HG02678 (cell line): Measurements from ENCODE around the gene PDE10A.
"Not testable (repeated sequence)": the region's sequence is repeated elsewhere in the genome, so short reads cannot be mapped to it uniquely, and the experiment has no call there.

Source experiments
- ATAC-seq: cut with Tn5 transposase; IDR thresholded peaks from one replicate; pipeline ENCODE4 v1.9.1; 2021; ENCODE audit warnings: mild to moderate bottlenecking, moderate library complexity; ENCODE audit not compliant: unreplicated experiment

Gene PDE10A

DNA sequence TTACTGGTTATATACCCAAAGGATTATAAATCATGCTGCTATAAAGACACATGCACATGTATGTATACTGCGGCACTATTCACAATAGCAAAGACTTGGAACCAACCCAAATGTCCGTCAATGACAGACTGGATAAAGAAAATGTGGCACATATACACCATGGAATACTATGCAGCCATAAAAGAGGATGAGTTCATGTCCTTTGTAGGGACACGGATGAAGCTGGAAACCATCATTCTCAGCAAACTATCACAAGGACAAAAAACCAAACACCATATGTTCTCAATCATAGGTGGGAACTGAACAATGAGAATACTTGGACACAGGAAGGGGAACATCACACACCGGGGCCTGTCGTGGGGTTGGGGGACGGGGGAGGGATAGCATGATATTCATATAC is 104.9 kb downstream of the PDE10A start:
- ATAC-seq, result not testable (repeated sequence)

GRCh38 chr6:165557674-165558073 is 105.4 kb downstream of the PDE10A start:
- ATAC-seq, result no peak

- ATAC-seq, result no peak
Observed at GRCh38 chr6:165556116-165556843, 106.8 kb downstream of the PDE10A start.

DNA sequence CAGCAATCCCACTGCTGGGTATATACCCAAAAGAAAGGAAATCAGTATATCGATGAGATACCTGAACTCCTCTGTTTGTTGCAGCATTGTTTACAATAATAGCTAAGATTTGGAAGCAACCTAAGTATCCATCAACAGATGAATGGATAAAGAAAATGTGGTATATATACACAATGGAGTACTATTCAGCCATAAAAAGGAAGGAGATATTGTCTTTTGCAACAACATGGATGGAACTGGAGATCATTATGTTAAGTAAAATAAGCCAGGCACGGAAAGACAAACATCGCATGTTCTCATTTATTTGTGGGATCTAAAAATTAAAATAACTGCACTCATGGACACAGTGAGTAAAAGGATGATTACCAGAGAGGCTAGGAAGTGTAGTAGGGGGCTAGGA is 108.4 kb downstream of the PDE10A start:
- not testable (repeated sequence) for ATAC-seq

DNA sequence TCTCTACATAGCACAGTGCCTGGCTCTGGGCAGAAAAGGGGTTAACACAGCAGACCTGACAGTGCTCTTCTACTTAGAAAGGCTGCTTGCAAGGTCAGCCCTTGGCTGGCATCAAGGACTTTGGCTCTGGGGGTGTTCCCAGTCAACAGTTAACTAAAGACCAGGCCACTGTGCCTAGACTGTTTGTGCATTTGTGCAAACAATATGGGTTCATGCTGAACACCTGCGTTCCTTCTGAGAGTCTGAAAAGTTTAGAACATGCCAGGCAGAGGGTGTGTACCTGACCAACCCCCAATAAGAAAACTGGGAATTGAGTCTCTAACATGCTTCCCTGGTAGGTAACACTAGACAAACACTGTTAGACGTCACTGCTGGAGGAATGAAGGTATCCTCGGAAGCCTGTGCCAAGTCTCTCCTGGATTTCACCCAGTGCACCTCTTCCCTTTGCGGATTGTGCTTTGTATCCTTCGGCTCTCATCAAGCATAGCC is 110.7 kb downstream of the PDE10A start:
- ATAC-seq, result no peak

DNA sequence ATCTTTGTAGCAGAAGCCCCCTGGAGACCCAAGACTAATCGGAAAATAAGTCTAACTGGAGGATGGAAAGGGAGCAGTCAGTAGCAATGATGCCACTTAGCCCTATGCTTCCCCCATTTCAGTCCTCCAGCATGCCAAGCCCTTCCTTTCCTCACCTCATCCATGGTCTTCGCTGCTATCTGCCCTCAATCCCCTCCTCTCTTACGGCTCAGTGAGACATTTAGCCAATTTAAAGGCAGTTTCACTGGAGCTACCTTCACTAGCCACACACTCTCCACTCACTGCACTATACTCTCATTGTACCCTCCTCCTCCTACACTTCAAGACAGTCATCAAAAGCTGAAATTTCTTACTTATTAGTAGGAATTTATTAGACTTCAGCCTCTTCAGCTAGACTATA is 111.2 kb downstream of the PDE10A start:
- no peak for ATAC-seq

DNA sequence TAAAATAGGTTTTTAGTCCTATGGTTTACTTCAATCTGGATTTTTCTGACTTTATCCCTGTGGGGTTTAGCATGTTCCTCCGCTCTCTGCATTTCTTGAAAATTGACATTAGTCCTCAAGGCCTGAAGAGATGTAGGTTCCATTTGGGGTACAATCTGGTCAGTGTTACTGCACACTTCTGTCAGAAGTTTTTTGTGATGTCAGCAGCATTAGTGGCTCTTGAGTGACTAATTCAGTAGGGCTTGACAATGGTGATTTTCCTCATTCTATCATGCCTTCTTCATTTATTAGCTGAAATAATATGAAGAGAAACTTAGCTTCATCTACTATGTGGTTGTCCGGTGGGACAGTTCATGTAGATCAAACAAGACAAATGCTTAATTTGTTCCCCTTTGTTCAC is 114.6 kb downstream of the PDE10A start:
- ATAC-seq, result no peak

DNA sequence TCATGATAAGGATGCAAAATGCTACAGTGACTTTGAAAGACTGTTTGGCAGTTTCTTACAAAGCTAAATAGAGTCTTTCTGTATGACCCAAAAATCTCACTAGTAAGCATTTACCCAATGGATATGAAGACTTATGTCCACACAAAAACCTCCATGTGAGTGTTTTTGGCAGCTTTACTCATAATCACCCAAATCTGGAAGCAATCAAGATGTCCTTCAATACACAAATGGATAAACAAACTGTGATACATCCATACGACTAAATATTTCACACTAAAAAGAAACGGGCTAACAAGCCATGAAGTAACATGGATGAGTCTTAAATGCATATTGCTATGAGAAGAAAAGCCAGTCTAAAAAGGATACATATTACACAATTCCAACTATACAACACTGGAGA is 117.2 kb downstream of the PDE10A start:
- ATAC-seq, result no peak

DNA sequence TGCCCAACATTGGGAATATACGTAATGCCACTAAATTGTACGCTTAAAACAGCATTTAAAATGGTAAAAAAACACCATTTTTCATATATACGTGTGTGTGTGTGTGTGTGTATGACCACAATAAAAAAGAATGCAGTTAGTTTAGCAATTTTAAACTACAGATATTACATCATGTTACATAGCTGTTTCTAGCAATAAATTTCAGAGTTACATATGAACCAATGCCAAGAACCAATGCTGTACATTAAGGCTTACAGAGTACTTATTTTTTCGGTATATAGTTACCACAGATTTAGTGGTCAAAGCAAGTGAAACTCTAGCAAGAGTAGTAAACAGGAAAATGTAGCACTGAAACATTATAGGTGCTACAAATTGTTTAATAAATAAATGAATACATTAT is 119.3 kb downstream of the PDE10A start:
- no peak for ATAC-seq

DNA sequence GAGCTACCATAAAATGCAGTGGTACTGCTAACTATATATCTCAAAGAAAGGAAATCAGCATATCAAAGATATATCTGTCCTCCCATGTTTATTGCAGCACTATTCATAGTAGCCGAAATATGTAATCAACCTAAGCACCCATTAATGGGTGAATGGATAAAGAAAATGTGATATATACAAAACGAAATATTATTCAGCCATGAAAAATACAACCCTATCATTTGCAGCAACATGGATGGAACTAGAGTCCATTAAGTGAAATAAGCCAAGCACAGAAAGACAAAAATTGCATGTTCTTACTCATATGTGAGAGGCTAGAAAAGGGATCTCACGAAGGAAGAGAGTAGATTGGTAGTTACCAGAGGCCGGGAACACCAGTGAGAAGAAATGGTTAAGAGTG is 126.1 kb downstream of the PDE10A start:
- no peak for ATAC-seq

DNA sequence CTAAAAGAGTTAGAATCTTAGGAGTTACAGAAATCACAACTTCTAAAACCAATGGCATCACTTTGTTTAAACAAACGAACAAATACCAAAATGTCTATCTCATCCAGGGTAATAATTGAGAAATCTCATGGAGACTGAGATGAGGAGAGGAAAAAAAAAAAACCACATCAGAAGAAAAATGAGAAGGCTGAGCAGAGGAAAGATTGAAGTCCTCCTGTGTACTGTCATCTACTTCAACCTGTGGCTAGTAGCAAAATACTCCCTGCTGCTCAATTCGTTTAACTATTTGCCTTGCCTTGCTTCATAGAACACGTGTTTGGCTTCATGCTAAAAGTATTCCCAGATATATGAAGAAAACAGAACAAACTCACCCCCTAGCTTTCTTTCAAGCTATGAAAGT is 143.7 kb downstream of the PDE10A start:
- no peak for ATAC-seq

DNA sequence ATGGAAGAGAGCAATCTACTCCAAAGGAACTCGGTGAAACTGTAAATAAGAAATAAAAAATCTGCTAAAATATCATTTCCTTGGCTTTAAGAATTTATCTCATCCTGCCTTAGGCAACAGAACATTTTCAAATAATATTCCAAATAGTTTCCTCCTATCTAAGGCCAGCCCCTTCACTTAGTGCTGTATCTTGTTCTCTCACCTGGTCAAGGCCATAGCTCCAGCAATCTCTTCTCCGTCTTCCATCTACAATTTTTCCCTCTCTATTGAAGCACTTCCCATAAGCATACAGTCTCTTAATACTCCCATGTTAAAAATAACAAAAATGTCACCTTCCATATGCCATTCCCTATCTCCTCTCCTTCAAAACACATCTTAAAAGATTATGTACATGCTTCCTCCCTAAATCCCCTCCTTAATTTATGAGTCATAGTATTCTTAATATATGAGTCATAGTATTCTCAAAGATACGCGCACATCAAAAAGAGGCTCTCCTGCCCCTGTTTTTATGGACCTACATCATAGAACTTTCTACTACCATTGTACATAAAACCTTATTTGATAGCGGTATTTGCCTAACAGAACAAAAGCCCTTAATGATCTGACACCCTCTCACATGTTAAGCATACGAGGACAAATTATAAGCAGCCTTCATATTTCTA is 146.9 kb downstream of the PDE10A start:
- ATAC-seq, result no peak

GRCh38 chr6:165514621-165515020 is 148.4 kb downstream of the PDE10A start:
- ATAC-seq, result no peak

DNA sequence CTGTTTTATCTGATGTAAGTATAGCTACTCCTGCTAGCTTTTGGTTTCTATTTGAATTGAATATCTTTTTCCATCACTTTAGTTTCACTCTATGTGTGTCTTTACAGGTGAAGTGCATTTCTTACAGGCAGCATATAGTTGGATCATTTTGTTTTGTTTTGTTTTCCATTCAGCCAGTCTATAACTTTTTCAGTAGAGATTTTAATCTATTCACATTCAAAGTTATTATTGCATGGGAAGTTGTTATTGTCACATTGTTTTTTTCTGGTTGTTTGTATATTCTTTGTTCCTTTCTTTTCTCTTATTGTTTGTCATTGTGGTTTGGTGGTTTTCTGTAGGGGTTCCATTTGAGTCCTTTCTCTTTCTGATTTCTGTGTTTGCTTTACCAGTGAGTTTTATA is 151.2 kb downstream of the PDE10A start:
- peak; percentile 78 for ATAC-seq

GRCh38 chr6:165508321-165508869 is 154.6 kb downstream of the PDE10A start:
- no peak for ATAC-seq

DNA sequence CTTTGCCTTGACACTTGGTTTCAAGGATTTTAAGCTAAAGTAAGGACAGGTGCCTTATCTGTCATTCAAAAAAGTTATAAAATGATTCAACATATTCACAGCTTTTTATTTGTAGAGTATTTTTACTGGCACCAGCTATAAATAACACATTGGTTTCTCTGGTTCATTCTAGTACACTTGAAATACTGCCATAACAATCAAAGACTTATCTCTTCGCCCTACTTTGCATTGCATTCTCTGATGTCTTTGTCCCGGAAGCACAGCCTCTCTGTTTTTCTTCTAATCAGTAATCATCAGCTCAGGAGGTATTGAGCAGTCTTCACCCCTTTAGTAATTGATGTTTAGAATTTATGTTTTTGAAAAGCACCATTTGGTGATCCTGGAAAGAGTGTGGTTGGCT is 156.4 kb downstream of the PDE10A start:
- ATAC-seq, result no peak

DNA sequence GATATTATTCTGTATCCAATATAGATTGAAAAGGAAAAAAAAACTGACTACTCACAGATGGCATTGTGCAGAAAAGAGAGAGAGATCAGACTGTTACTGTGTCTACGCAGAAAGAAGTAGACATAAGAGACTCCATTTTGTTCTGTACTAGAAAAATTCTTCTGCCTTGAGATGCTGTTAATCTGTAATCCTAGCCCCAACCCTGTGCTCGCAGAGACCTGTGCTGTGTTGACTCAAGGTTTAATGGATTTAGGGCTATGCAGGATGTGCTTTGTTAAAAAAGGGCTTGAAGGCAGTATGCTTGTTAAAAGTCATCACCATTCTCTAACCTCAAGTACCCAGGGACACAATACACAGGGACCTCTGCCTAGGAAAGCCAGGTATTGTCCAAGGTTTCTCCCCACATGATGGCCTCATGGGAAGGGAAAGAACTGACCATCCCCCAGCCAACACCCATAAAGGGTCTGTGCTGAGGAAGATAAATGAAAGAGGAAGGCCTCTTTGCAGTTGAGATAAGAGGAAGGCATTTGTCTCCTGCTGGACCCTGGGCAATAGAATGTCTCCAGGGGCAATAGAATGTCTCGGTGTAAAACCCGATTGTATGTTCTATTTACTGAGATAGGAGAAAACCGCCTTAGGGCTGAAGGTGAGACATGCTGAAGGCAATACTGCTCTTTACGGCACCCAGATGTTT is 162.7 kb downstream of the PDE10A start:
- not testable (repeated sequence) for ATAC-seq

DNA sequence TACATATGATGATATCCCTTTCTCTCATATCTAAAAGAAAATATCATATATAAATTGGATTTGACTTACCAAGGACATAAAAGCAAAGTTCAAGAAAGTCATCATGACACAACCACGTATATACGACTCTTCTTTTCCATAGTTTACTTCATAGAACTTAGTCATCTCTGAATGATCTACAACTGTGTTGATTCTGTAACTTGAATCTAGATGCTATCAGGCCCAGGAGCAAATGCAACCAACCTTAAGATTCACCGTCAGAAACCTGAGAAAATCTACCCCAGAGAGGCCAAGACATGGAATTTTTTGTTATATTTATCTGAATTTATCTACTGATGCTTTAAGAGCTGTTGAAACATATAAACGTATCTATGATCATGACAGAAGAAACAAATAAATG is 165.6 kb downstream of the PDE10A start:
- ATAC-seq, result no peak

GRCh38 chr6:165488624-165489295 is 174.3 kb downstream of the PDE10A start:
- ATAC-seq, result no peak

DNA sequence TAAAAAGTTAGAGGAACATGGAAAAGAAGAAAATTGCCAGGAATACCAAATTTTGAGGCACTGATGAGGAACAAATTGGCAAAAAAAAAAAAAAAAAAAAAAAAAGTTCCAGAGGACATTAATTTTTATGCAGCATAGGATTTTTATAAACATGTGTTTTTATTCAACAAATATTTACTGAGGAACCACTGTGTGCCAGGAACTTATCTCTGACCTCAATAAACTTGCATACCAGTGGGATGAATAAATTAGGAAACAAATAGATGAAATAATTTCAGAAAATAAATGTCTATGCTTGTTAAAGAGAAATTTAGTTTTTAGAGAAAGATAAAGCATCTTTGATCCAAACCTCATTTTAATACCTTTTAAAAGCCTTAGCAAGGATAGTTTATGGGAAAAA is 175.1 kb downstream of the PDE10A start:
- no peak for ATAC-seq

- ATAC-seq, result no peak
Observed at GRCh38 chr6:165487347-165487746, 175.7 kb downstream of the PDE10A start.
